Sigmoid colon (tissue), 7 donors: ENCODE measurements around the gene UBE2S. TPM values are rescaled to one million over a fixed set of nuclear protein-coding genes. Genes with fewer than 3 reads are reported as not detected.

ENCODE experiments used
- DNase-seq: peaks from one replicate; pipeline ENCODE4 v3.0.0-alpha.2; 2019
- H3K27ac ChIP-seq, 4 donors: fragments of 200-600 bp; sonication (generic); one replicate each; pipeline ENCODE4 v1.5.1; 2016 to 2019; ENCODE audit warnings: mild to moderate bottlenecking in 1 of 4
- H3K27me3 ChIP-seq, 3 donors: fragments of 200-600 bp; sonication (generic); one replicate each; pipeline ENCODE4 v1.5.1; 2019; ENCODE audit warnings: mild to moderate bottlenecking in 1 of 3
- H3K36me3 ChIP-seq, 4 donors: fragments of 200-600 bp; sonication (generic); one replicate each; pipeline ENCODE4 v1.5.1; 2016 to 2019
- H3K4me1 ChIP-seq, 4 donors: fragments of 200-600 bp; sonication (generic); one replicate each; pipeline ENCODE4 v1.5.1; 2017 to 2019
- H3K4me3 ChIP-seq, 4 donors: fragments of 200-600 bp; sonication (generic); one replicate each; pipeline ENCODE4 v1.5.1; 2017 to 2019; ENCODE audit warnings: mild to moderate bottlenecking in 2 of 4, moderate library complexity in 1 of 4
- H3K9me3 ChIP-seq, 4 donors: fragments of 200-600 bp in 3 of 4; sonication (generic) in 3 of 4; one replicate each; pipeline versions ENCODE4 v1.5.1 to v1.6.1; 2013 to 2019
- CTCF ChIP-seq, 4 experiments: fragments of 450-650 bp in 3 of 4; fragments of 200-600 bp in 1 of 4; IDR thresholded peaks; one replicate each; pipeline ENCODE4 v1.5.1; 2016 to 2019; ENCODE audit warnings: antibody characterized with exemption in 4 of 4, mild to moderate bottlenecking in 3 of 4, moderate library complexity in 2 of 4
- EP300 ChIP-seq, 4 donors: sonication (generic); formaldehyde crosslinking; IDR thresholded peaks; one replicate each; pipeline ENCODE4 v1.6.1; 2017; ENCODE audit warnings: antibody characterized with exemption in 4 of 4
- POLR2A ChIP-seq, 2 donors: fragments of 450-650 bp; IDR thresholded peaks; one replicate each; pipeline ENCODE4 v1.6.1; 2016; ENCODE audit warnings: antibody characterized with exemption in 2 of 2, mild to moderate bottlenecking in 2 of 2, moderate library complexity in 2 of 2
- POLR2AphosphoS5 ChIP-seq, 4 donors: sonication (generic); formaldehyde crosslinking; IDR thresholded peaks; one replicate each; pipeline ENCODE4 v1.6.1; 2017; ENCODE audit warnings: antibody characterized with exemption in 4 of 4
- WGBS, 2 donors: extraction: QIAGEN DNeasy Blood & Tissue Kit; methylation state at CpG; one replicate each; pipeline ENCODE4 v1.1.7; 2013; 5-methylcytosine and 5-hydroxymethylcytosine counted together
- intact Hi-C: fragments of 100-400 bp; cut with DNase I; formaldehyde crosslinking; loops from one replicate; pipeline ENCODE4 v1.15.1; 2023
- polyA plus RNA-seq, 3 donors: library from polyadenylated mRNA; stranded (reverse); fragments of 200-250 nt; gene quantifications; one replicate each; pipeline ENCODE4 v1.2.3, GENCODE V29; 2013
- total RNA-seq, 4 donors: library from RNA; depleted of rRNA; stranded (reverse); fragments of >200 nt; gene quantifications; one replicate each; pipeline ENCODE4 v1.1.0, GENCODE V29; 2016
- donor health status: healthy with polysubstance abuse.
- donor health status: Bipolar disorder and iron deficiency.
- donor health status: healthy.

Gene UBE2S
- total and polyA plus RNA-seq, 7 donors, result 6.6 to 32.6 (median 16.2) TPM

GRCh38 chr19:55440411-55441105 is 33.0 kb upstream of the UBE2S start:
- H3K27ac ChIP-seq, result no peak overlapping the region
- H3K9me3 ChIP-seq, result no peaks in the 10 kb centered on the region
- no peak overlapping the region for H3K4me3 ChIP-seq
- TF ChIP-seq POLR2AphosphoS5 (IDR thresholded peaks at IDR 0.05), result no peak
- TF ChIP-seq EP300 (IDR thresholded peaks at IDR 0.05), result no peak
- peaks cover 0 to 25% (median 21%) of the 10 kb centered on the region in 4 donors for H3K4me1 ChIP-seq
- no peaks in the 10 kb centered on the region for H3K36me3 ChIP-seq
- intact Hi-C loops, result no loop called here
- H3K27me3 ChIP-seq, result peaks cover 67 to 100% (median 72%) of the 10 kb centered on the region in 3 donors
- DNase-seq, result no peak
- 14 to 19% methylated on average over 39 of the region's 39 CpGs for WGBS, 2 donors

- Histone ChIP-seq H3K4me3 (no peak overlapping the region), H3K27me3 (peaks cover 55 to 89% (median 64%) of the 10 kb centered on the region in 3 donors), H3K9me3 (no peaks in the 10 kb centered on the region), H3K4me1 (peaks cover 0 to 25% (median 21%) of the 10 kb centered on the region in 4 donors), H3K27ac (no peak overlapping the region), H3K36me3 (no peaks in the 10 kb centered on the region)
- intact Hi-C loops, result no loop called here
- 72 to 79% methylated on average over 5 of the region's 5 CpGs for WGBS, 2 donors
- no peak for TF ChIP-seq POLR2AphosphoS5 (IDR thresholded peaks at IDR 0.05)
- TF ChIP-seq CTCF (IDR thresholded peaks at IDR 0.05), result no peak
- no peak for TF ChIP-seq EP300 (IDR thresholded peaks at IDR 0.05)
- TF ChIP-seq POLR2A (IDR thresholded peaks at IDR 0.05), result no peak
- DNase-seq, result no peak
Measured at GRCh38 chr19:55439052-55439451, 31.5 kb upstream of the UBE2S start.

GRCh38 chr19:55437410-55437809 is 29.8 kb upstream of the UBE2S start:
- Histone ChIP-seq H3K27ac (no peak overlapping the region), H3K4me1 (peaks cover 0 to 21% (median 16%) of the 10 kb centered on the region in 4 donors), H3K4me3 (no peak overlapping the region), H3K27me3 (peaks cover 58 to 89% (median 64%) of the 10 kb centered on the region in 3 donors), H3K36me3 (no peaks in the 10 kb centered on the region), H3K9me3 (no peaks in the 10 kb centered on the region)
- WGBS, 2 donors, result 3% methylated on average over 17 of the region's 17 CpGs
- TF ChIP-seq POLR2AphosphoS5 (IDR thresholded peaks at IDR 0.05) (no peak), POLR2A (IDR thresholded peaks at IDR 0.05) (no peak), EP300 (IDR thresholded peaks at IDR 0.05) (no peak), CTCF (IDR thresholded peaks at IDR 0.05) (no peak)
- intact Hi-C loops, result no loop called here
- no peak for DNase-seq

- Histone ChIP-seq H3K27ac (no peak overlapping the region), H3K36me3 (no peaks in the 10 kb centered on the region), H3K9me3 (no peaks in the 10 kb centered on the region), H3K4me3 (no peak overlapping the region), H3K4me1 (peaks cover 0 to 15% (median 11%) of the 10 kb centered on the region in 4 donors), H3K27me3 (peaks cover 56 to 89% (median 64%) of the 10 kb centered on the region in 3 donors)
- TF ChIP-seq EP300 (IDR thresholded peaks at IDR 0.05) (no peak), POLR2AphosphoS5 (IDR thresholded peaks at IDR 0.05) (no peak), POLR2A (IDR thresholded peaks at IDR 0.05) (no peak), CTCF (IDR thresholded peaks at IDR 0.05) (no peak)
- no peak for DNase-seq
- WGBS, 2 donors, result 43 to 53% methylated on average over 8 of the region's 8 CpGs
- intact Hi-C loops, result no loop called here
Measured at GRCh38 chr19:55436847-55437246, 29.3 kb upstream of the UBE2S start.

- no peak for DNase-seq
- peaks cover 43 to 89% (median 64%) of the 10 kb centered on the region in 3 donors for H3K27me3 ChIP-seq
- TF ChIP-seq CTCF (IDR thresholded peaks at IDR 0.05) (no peak), POLR2AphosphoS5 (IDR thresholded peaks at IDR 0.05) (no peak), EP300 (IDR thresholded peaks at IDR 0.05) (no peak), POLR2A (IDR thresholded peaks at IDR 0.05) (no peak)
- 94 to 98% methylated on average over 4 of the region's 4 CpGs for WGBS, 2 donors
- H3K4me1 ChIP-seq, result no peaks in the 10 kb centered on the region
- H3K4me3 ChIP-seq, result no peak overlapping the region
- no peaks in the 10 kb centered on the region for H3K9me3 ChIP-seq
- no peaks in the 10 kb centered on the region for H3K36me3 ChIP-seq
- no peak overlapping the region for H3K27ac ChIP-seq
- intact Hi-C loops, result no loop called here
Measured at GRCh38 chr19:55435020-55435419, 27.4 kb upstream of the UBE2S start.
